SHP77 (cell line): ENCODE data around the gene MAN2B1.
"Not testable (repeated sequence)": the region's sequence is repeated elsewhere in the genome, so short reads cannot be mapped to it uniquely, and the experiment has no call there.

Experiments
- DNase-seq, 2 experiments: peaks; one replicate each; lab custom pipeline; 2025; lab: John Stamatoyannopoulos, UW

The MAN2B1 gene

GRCh38 chr19:12666265-12667048 lies at the start of gene MAN2B1, which contains the start of gene WDR83:
Gene MAN2B1, minus strand, starts transcription at chr19:12666742. Its CDS starts 41 bp downstream, at chr19:12666701.
Gene WDR83, plus strand, starts transcription at chr19:12666807. Its CDS starts 2,984 bp downstream, at chr19:12669791.
- DNase-seq: peak; percentile 49 to 76

- no peak for DNase-seq
These were observed 49.4 kb upstream of the MAN2B1 start for GRCh38 chr19:12715929-12716328.

GRCh38 chr19:12715102-12715501 lies 48.6 kb upstream of the MAN2B1 start:
- no peak for DNase-seq

GRCh38 chr19:12713304-12713703 lies 46.8 kb upstream of the MAN2B1 start:
- DNase-seq: not testable (repeated sequence)

- not testable (repeated sequence) for DNase-seq
These were observed 45.5 kb upstream of the MAN2B1 start for GRCh38 chr19:12712077-12712476.

- DNase-seq: no peak
These were observed 44.6 kb upstream of the MAN2B1 start for GRCh38 chr19:12711187-12711586.

GRCh38 chr19:12708641-12709040 lies 42.1 kb upstream of the MAN2B1 start:
- no peak for DNase-seq

GRCh38 chr19:12706332-12706718 lies 39.8 kb upstream of the MAN2B1 start:
- DNase-seq: no peak

GRCh38 chr19:12705654-12706331 lies 39.3 kb upstream of the MAN2B1 start:
- no peak for DNase-seq

GRCh38 chr19:12705169-12705568 lies 38.6 kb upstream of the MAN2B1 start:
- no peak for DNase-seq

GRCh38 chr19:12703046-12703445 lies 36.5 kb upstream of the MAN2B1 start:
- peak in 1 of 2 experiments; percentile 7 for DNase-seq

- DNase-seq: no peak
These were observed 35.2 kb upstream of the MAN2B1 start for GRCh38 chr19:12701596-12702282.

GRCh38 chr19:12698138-12698537 lies 31.6 kb upstream of the MAN2B1 start:
- DNase-seq: no peak

GRCh38 chr19:12697425-12697824 lies 30.9 kb upstream of the MAN2B1 start:
- not testable (repeated sequence) for DNase-seq

- peak; percentile 89 to 91 for DNase-seq
These were observed 30.1 kb upstream of the MAN2B1 start, which contains the start of gene FBXW9 for GRCh38 chr19:12696366-12697335. Gene FBXW9, minus strand, starts transcription at chr19:12696631. Its CDS starts 50 bp downstream, at chr19:12696581.

GRCh38 chr19:12695997-12696365 lies 29.4 kb upstream of the MAN2B1 start:
- no peak for DNase-seq

GRCh38 chr19:12695514-12695913 lies 29.0 kb upstream of the MAN2B1 start:
- no peak for DNase-seq

- DNase-seq: no peak
These were observed 28.6 kb upstream of the MAN2B1 start for GRCh38 chr19:12695096-12695495.

GRCh38 chr19:12694641-12695040 lies 28.1 kb upstream of the MAN2B1 start:
- DNase-seq: no peak

GRCh38 chr19:12692960-12693359 lies 26.4 kb upstream of the MAN2B1 start:
- DNase-seq: no peak

- DNase-seq: no peak
These were observed 23.2 kb upstream of the MAN2B1 start for GRCh38 chr19:12689581-12690216.
